Thyroid gland (tissue), 4 donors: ENCODE measurements around the gene MEP1A.

Experiments used
- CTCF ChIP-seq, 6 experiments: fragments of 200-600 bp in 3 of 6; fragments of 450-650 bp in 3 of 6; sonication (generic) in 3 of 6; IDR thresholded peaks; one replicate each; pipeline ENCODE4 v1.5.1; 2016 to 2019; ENCODE audit warnings: antibody characterized with exemption in 6 of 6, mild to moderate bottlenecking in 2 of 6, inconsistent platforms in 1 of 6, moderate library complexity in 1 of 6
- POLR2A ChIP-seq, 2 donors: fragments of 450-650 bp; IDR thresholded peaks; one replicate each; pipeline ENCODE4 v1.6.1; 2017; ENCODE audit warnings: antibody characterized with exemption in 2 of 2, mild to moderate bottlenecking in 2 of 2, moderate library complexity in 1 of 2

- no peak for TF ChIP-seq CTCF (IDR thresholded peaks at IDR 0.05)
- TF ChIP-seq POLR2A (IDR thresholded peaks at IDR 0.05), result no peak
These were observed 56.1 kb downstream of the MEP1A start for GRCh38 chr6:46849361-46849690.
